OCI-LY7 (cell line): Measurements from ENCODE around the gene CNTLN.

Experiments
- CTCF ChIP-seq: fragments of 200-600 bp; sonication (generic); conservative IDR thresholded peaks from 2 replicates; pipeline ENCODE4 v1.5.1; 2014; ENCODE audit warnings: mild to moderate bottlenecking, antibody characterized with exemption, low read length, moderate library complexity, mixed read lengths
- EZH2phosphoT487 ChIP-seq: fragments of 200-600 bp; sonication (generic); IDR thresholded peaks from 2 replicates; pipeline ENCODE4 v1.6.1; 2018; ENCODE audit warnings: low read depth, borderline replicate concordance, mild to moderate bottlenecking, mixed run types, antibody characterized with exemption, low read length, moderate library complexity, mixed read lengths

GRCh38 chr9:17484906-17485305 lies 350.1 kb downstream of the CNTLN start:
- TF ChIP-seq CTCF = no peak
- TF ChIP-seq EZH2phosphoT487 = no peak
